IPS-11a (cell line): ENCODE data around the gene DSCAML1.
"Not testable (repeated sequence)": the region's sequence is repeated elsewhere in the genome, so short reads cannot be mapped to it uniquely, and the experiment has no call there.

Source experiments
- H3K4me3 ChIP-seq: one replicate; pipeline ENCODE4 v1.5.1; 2013; ENCODE audit warnings: low read depth, low read length, control low read depth

Gene DSCAML1

GRCh38 chr11:117461396-117462182 lies 335.4 kb downstream of the DSCAML1 start:
- no peak overlapping the region for H3K4me3 ChIP-seq

DNA sequence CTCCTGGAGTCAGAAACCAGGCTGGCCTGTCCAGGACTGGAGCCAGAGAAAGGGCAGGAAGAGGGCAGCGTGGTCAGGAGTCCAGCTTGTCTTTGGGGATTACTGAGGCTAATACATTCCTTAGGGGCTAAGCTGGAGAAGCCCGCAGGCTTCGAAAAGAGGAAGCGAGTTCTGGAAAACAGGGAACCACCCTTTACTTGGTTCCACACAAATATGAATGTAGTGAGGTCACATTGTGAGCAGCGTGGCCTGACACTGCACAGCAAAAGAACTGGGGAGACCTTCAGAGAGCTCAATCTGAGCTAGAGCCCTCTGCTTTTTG lies 337.1 kb downstream of the DSCAML1 start:
- H3K4me3 ChIP-seq, result no peak overlapping the region

GRCh38 chr11:117459123-117459978 lies 337.7 kb downstream of the DSCAML1 start:
- no peak overlapping the region for H3K4me3 ChIP-seq

DNA sequence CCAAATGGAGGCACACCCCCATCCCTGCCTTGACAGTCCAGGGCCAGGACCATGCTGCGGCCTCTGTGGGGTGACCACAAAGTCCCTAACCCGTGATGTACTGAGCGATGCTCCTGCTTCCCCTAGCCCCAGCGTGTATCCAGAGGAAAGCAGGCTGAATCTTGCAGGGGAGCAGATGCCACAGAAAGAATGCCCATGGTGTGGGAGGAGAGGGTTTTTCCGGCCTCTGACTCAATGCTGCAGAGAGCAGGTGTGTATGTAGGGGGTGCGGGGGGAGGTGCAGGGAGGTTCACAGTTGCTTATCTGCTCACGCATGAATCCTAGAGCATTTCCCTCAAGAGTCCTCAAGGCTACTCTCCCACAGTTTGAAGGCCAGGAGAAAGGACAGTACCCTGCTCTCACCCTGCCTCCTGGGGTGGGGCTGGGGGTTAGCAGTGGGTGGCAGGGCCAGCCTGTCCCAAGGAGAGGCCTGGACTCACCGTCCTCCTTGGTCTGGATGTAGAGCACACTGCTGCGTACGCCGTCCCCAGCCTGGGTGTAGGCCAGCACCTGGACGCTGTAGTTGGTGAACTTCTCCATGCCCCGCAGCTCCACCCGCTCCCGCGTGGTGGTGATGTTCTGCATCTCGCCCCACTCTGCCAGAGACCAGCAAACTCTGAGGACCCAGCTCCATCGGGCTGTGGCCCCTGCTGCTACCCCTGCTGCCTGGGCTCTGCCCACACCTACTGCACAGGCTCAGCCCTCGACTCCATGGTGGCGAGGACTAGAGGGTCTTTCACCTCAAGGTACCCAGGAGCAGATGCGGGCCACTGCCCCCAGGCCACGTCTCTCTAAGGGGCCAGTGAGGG lies 338.5 kb downstream of the DSCAML1 start:
- H3K4me3 ChIP-seq, result no peak overlapping the region

DNA sequence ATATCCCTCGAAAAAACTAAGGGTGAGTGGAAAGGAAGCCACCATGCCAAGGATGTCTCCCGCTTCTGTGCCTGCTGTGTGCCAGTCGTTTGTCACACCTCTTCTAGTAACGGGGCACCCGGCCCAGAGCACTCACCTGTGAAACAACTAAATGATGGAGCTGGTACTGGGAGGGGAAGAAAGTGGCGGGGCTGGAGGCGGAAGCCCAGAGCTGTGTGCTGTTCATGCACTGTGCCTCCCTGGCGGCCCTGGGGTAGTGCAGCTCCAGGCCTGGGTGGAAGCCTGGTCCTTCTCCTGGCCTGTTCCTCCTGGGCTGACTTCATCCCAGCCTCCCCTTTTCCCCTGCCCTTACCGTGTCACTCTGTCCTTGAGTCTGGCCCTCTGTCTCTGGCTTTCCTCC lies 339.2 kb downstream of the DSCAML1 start:
- no peak overlapping the region for H3K4me3 ChIP-seq

- H3K4me3 ChIP-seq, result no peak overlapping the region
Observed at GRCh38 chr11:117457031-117457785, 339.8 kb downstream of the DSCAML1 start.

DNA sequence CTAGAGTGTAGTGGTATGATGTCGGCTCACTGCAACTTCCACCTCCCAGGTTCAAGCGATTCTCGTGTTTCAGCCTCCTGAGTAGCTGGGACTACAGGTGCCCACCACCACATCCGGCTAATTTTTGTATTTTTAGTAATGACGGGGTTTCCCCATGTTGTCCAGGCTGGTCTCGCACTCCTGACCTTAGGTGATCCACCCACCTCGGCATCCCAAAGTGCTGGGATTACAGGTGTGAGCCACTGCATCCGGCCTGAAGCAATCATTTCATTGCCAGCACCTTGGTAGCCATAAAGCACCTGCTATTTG lies 340.3 kb downstream of the DSCAML1 start:
- H3K4me3 ChIP-seq, result not testable (repeated sequence)

GRCh38 chr11:117456027-117456720 lies 340.8 kb downstream of the DSCAML1 start:
- no peak overlapping the region for H3K4me3 ChIP-seq

DNA sequence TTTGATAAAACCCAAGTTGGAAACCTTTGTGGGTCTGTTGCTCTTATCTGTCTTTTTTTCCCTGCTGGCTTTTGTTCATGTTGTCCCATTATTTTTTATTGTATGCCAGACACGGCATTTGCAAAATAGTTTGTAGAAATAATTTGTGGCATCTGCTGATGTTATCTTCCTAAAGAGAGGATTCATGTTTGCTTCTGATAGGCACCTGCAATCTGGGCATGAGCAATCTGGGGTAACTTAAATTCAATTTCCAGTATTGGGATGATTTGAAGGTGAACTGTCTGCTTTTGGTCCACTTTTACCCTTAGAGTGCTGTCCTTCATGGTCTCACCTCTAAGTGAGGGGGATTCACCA lies 342.5 kb downstream of the DSCAML1 start:
- H3K4me3 ChIP-seq, result no peak overlapping the region

DNA sequence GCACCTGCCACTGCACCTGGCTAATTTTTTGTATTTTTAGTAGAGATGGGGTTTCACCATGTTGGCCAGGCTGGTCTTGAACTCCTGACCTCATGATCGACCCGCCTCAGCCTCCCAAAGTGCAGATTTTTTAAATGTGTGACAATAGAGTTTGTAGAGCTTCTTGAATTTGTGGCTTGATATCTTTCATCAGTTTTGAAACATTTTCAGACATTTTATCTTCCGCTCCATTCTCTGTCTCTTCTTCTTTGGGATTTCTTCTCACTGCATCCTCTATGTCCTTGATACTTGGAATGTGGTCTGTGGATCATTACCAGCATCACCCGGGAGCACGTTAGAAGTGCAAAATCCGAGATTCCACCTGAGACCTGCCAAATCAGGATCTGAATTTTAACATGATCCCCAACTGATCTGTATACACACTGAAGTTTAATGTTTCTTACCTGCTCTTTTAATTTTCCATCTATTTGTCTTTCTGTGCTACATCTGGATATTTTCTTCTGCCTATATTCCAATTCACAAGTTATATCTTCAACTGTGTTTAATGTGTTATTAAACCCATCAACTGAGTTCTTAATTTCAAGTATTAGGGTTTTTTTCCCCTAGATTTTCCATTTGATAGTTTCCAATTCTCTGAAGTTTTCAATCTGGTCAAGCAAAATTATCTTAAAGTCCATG lies 343.0 kb downstream of the DSCAML1 start:
- no peak overlapping the region for H3K4me3 ChIP-seq

- H3K4me3 ChIP-seq, result no peak overlapping the region
Observed at GRCh38 chr11:117449111-117449693, 347.8 kb downstream of the DSCAML1 start.

DNA sequence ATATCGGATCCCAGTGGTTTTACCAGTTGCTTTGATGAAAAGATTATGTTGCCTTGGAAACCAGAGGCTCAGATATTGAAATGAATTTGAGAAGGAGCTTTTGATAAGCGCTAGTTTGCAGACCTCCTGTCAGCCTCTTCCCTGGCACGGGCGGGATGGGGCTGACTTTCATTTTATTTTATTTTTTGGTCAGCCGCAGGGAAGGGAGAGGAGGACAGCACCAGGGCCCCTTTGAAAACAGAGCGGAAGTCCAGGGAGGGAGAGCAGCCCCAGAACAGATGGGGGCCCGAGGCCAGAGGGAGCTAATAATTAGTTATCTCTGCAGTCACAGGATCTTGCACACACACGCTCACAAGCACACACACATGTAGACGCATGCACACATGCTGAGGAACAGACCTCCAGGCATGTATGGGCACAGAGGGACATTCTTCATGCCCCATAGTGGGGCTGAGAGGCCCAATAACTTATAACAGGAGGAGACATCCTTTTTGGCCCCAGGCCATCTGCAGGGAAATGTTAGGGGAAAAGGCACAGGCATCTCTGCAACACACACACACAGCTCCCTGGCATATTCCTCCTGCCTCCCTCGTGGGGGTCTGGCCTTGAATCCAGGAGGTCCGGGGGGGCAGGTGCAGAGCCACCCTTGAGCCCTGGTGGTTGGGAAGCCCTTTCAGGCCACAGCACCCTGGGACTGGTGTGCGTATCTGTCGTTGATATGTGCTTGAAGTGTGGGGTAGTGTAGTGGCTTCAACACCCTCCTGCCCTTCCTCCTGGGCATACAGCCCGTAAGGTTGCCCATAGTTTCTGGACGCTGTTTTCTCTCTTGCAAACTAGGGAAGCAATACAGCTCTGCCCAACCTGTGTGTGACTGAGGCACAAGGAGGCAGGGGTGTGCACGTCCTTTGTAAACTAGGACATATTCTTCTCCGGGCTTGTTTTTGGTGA lies 352.0 kb downstream of the DSCAML1 start:
- no peak overlapping the region for H3K4me3 ChIP-seq

DNA sequence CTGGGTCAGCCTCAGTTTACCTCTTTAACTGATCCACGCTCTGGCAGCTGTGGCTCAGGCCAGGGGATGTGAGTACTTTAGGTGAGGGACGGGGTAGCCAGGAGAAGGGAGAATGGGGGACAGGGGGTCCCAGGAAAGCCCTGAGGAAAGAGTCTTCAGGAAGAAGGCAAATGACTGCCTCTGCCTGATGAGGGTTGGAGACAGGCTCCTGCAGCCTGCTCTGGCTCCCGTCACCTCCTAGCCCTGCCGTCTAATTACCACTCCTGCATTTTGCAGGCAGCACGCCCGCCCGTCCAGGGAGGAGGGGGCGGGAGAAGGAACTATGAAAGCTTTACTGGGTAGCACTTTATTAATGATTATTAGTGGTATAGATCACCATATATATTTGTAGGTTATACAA lies 352.8 kb downstream of the DSCAML1 start:
- H3K4me3 ChIP-seq, result no peak overlapping the region

DNA sequence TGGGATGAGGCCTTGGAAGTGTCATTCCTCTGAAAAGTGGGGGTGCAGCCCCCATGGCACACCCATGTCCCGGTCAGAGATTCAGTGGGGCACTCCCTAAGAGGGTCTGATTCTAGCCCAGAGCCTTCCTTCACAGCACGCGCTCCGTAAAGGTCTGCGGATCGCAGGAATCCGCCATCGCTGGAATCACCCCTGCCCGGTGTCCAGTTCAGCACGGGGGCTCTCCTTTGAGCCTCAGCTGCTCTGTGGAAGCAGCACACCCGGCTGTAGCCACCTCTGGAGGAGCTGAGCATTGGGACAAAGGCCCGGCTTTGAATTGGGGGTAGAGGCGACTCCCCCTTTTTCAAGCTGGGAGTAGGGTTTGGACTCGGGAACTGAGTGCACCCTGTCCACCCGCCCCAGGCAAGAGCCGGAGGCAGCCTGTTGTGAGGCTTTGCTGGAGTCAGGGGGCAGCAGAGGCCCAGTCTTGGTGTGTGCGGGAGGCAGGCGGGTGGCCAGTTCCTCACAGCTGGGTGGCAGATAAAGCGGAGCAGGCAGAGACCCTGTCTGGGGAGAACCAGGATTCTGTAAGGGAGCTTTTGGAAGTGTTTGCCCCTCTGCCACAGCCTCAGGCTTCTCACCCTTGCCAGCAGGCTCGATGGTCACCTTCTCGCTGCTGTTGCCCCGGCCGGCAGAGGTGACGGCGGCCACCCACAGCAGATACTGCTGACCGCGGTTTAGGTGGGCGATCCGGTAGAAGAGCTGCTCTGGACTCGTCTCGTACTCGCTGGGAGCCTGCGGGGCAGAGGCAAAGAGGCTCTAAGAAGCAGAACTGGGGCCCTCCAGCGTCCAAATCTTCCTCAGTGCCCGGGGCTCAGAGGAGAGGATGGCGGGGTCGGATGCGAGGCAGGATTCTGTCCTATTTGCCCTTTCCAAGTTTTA lies 353.5 kb downstream of the DSCAML1 start:
- H3K4me3 ChIP-seq, result no peak overlapping the region

DNA sequence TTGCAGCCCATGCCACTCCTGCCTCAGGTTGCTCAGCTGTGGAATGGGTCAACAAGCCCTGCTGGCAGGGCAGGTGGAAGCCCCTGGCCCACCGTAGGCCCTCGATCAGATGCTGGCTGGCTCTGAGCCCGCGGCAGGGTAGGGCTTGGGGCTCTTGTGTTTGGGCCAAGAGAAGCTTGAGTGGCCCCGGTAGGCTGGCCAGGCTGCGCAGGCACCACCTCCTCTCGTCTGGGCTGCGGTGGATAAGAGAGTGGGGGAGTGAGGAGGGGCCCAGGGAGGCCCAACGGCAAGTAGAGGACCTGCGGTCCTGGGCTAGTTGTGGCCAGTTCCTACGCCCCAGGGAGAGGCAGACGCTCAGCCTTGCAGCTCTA lies 354.2 kb downstream of the DSCAML1 start:
- H3K4me3 ChIP-seq, result no peak overlapping the region

DNA sequence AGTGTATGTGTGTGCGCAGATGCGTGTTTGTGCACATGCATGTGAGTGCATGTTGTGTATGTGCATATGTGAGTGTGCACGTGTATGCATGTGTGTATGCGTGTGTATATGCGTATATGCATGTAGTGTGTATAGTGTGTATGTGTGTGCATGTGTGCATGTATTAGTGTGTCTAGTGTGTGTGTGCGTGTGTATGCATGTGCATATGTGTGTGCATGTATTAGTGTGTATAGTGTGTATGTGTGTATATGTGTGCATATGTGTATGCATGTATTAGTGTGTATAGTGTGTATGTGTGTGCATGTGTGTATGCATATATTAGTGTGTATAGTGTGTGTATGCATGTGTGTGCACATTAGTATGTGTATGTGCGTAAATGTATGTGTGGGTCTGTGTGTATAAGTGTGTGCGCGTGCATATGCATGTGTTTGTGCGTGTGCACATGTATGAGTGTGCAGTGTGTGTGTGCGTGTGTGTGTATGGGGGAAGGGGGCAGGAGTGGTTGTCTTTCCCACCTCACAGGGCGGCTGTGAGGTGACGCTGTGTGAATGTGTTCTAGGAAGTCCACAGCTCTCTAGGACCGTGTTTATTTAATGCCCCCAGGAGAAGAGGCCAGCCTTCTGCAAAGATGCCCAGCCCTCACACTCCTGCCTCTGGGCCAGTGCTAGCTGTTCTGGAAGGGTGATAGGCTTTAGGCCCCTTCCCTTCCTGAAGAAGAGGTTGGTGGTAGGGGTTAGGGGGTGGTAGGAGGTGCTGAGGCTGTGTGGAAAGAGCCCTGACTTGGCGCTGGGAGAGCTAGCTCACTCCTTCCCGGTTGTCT lies 354.8 kb downstream of the DSCAML1 start:
- no peak overlapping the region for H3K4me3 ChIP-seq
